Measurements from ENCODE around the gene TET3.

The TET3 gene

GRCh38 chr2:73987948-73988700 is 3.4 kb downstream of the TET3 start:
- DNase-seq: no peak

- no peak for DNase-seq
These were observed 5.3 kb downstream of the TET3 start for GRCh38 chr2:73989972-73990371.

GRCh38 chr2:73990531-73990930 is 5.8 kb downstream of the TET3 start:
- DNase-seq: no peak

- DNase-seq: no peak
These were observed 7.3 kb downstream of the TET3 start for GRCh38 chr2:73992036-73992435.

GRCh38 chr2:73993376-73993775 is 8.7 kb downstream of the TET3 start:
- DNase-seq: no peak

- DNase-seq: no peak
These were observed 9.1 kb downstream of the TET3 start for GRCh38 chr2:73993778-73994177.

- no peak for DNase-seq
These were observed 9.6 kb downstream of the TET3 start for GRCh38 chr2:73994178-73994831.

- DNase-seq: no peak
These were observed 11.1 kb downstream of the TET3 start for GRCh38 chr2:73995810-73996209.

GRCh38 chr2:73997813-73998212 is 13.1 kb downstream of the TET3 start:
- no peak for DNase-seq

GRCh38 chr2:73998451-73998850 is 13.7 kb downstream of the TET3 start:
- no peak for DNase-seq

GRCh38 chr2:73998933-73999332 is 14.2 kb downstream of the TET3 start:
- no peak for DNase-seq

- DNase-seq: no peak
These were observed 15.3 kb downstream of the TET3 start for GRCh38 chr2:73999881-74000597.

- no peak for DNase-seq
These were observed 16.0 kb downstream of the TET3 start for GRCh38 chr2:74000666-74001065.

GRCh38 chr2:74001121-74001520 is 16.4 kb downstream of the TET3 start:
- DNase-seq: no peak

- no peak for DNase-seq
These were observed 17.2 kb downstream of the TET3 start for GRCh38 chr2:74001781-74002504.

- no peak for DNase-seq
These were observed 18.1 kb downstream of the TET3 start for GRCh38 chr2:74002505-74003421.

GRCh38 chr2:74003494-74004211 is 18.9 kb downstream of the TET3 start:
- DNase-seq: no peak

GRCh38 chr2:74004212-74005182 is 19.8 kb downstream of the TET3 start:
- DNase-seq: no peak

GRCh38 chr2:74005786-74006185 is 21.1 kb downstream of the TET3 start:
- no peak for DNase-seq

- no peak for DNase-seq
These were observed 21.7 kb downstream of the TET3 start for GRCh38 chr2:74006459-74006858.
